GM21723 (cell line): ENCODE data around the gene TRHDE.
"Not testable (repeated sequence)": the region's sequence is repeated elsewhere in the genome, so short reads cannot be mapped to it uniquely, and the experiment has no call there.

Source experiments
- ATAC-seq: cut with Tn5 transposase; IDR thresholded peaks from one replicate; pipeline ENCODE4 v1.9.1; 2021; ENCODE audit warnings: mild to moderate bottlenecking, moderate library complexity; ENCODE audit not compliant: unreplicated experiment

The TRHDE gene

DNA sequence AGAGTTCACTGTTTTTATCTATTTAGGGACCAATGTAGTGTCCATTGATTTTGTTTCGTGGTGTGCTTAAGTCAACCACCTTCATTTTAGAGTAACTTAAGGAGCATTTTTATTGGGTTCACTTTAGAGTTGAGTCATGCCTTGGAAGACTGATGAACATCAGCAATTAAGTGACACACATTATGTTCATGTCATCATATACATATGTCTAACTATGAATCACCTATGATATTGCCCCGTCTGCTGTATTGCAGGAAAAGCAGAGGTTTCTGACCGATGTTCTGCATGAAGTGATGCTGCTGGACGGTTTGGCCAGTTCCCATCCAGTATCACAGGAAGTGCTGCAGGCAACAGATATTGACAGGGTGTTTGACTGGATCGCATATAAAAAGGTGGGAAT lies 227.1 kb downstream of the TRHDE start:
- no peak for ATAC-seq

DNA sequence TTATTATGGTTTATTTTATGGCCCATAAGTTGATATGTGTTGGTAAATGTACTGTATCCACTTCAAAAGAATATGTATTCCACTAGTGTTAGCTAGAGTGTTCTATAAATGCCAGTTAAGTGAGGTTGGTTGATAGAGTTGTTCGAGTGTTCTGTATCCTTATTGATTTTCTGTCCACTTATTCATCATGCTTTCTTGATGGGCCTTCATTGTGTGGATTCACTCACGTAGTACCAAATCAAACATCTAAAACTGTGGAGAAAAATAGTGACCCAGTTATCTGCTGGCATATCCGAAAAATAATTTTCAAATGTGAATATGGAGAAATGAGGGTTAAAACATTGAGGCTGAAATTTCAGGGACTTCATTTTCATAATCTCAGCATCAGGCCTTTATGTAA lies 230.4 kb downstream of the TRHDE start:
- ATAC-seq: no peak

DNA sequence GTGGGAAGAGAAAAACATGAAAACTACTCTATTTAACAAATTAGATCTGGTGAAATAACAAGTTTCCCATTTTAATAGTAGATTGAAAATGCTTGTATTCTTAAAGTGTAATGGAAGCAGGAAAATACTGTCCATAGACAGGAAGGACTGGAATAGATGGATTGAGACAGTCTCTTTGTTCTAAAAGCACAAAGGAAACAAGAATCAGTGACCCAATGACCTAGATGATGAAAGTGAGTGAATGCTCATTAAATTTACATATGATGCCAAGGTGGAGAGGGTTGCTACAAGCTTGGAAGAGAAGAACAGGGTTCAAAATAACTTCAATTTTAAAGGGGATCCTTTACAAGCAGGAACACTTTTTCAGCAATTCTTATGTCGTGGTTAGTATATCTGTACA lies 233.1 kb downstream of the TRHDE start:
- ATAC-seq: no peak

DNA sequence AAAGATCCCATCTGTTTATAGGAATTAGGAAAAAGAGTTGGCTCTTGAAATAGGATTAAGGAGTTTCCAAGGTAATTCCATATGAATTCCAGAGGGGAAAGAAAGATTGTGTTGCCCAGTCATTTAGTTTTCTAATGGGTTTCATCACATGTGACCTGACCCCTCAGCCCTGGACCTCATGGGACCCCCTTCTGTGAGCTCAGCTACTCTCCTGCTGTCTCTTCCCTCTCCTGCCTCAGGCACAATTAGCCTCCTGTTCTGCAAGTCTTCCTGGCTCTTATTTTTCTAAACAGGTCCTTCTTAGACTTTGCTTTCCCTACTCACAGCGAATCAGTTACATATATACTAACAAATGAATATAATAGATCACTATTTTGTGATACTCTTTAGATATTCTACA lies 237.7 kb downstream of the TRHDE start:
- ATAC-seq: no peak

DNA sequence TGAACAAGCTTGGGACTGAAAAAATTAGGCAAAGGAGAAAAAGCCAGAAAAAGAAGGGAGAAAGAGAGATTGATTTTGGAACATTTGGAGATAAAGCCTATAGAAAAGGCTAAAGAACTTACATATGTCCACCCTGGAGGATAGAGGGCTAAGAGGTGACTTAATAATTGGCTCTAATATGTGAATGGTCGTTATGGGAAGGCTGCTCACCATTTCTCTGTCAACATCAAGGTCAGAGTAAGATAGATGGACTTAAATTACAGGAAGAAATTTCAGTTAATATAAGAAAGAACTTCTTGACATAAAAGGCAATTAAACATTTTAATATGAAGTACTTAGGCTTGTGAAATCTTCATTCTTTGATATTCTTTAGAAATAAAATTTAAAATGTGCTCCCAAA lies 238.6 kb downstream of the TRHDE start:
- no peak for ATAC-seq

DNA sequence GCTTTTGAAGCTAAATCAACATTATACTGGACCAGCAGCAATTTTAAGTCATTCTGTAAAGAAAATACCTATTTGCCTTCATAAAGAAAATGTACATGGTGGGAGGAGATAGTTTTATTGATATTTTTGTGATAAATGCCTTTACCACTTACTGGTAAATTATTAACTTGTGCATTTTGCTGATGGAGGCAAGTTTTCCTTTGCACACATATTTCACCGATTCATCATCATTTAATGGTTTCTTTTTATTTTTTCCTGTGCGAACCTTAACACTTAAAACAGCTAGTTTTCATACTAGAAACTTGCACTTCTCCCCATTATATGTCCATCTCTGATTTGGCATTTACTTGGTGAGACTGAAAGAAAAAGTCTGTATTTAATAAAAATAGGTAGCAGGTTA lies 239.3 kb downstream of the TRHDE start:
- no peak for ATAC-seq

DNA sequence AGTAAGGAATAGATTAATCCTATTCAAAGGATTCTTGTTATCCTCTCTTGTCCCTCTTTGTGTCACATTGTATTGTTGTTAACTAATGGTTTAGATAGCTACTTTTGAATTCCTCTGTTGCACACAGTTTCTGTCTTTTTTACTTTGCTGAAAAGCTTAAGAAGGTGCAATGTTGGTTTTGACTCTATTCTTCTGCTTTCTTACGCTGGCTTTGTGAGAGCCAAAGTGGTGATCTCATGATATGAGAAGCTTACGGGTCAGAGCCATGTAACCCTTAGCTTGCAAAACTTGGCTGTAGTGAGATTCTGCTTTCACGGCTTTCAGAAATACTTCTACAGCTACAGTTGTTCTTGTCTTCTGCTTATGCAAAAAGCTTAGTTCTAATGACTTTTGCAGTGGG lies 239.7 kb downstream of the TRHDE start:
- ATAC-seq: no peak

DNA sequence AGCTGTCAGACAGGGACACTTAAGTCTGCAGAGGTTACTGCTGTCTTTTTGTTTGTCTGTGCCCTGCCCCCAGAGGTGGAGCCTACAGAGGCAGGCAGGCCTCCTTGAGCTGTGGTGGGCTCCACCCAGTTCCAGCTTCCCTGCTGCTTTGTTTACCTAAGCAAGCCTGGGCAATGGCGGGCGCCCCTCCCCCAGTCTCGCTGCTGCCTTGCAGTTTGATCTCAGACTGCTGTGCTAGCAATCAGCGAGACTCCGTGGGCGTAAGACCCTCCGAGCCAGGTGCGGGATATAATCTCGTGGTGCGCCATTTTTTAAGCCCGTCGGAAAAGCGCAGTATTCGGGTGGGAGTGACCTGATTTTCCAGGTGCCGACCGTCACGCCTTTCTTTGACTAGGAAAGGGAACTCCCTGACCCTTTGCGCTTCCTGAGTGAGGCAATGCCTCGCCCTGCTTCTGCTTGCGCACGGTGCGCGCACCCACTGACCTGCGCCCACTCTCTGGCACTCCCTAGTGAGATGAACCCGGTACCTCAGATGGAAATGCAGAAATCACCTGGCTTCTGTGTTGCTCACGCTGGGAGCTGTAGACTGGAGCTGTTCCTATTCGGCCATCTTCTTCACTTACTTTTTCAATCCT lies 248.0 kb downstream of the TRHDE start:
- ATAC-seq: not testable (repeated sequence)

DNA sequence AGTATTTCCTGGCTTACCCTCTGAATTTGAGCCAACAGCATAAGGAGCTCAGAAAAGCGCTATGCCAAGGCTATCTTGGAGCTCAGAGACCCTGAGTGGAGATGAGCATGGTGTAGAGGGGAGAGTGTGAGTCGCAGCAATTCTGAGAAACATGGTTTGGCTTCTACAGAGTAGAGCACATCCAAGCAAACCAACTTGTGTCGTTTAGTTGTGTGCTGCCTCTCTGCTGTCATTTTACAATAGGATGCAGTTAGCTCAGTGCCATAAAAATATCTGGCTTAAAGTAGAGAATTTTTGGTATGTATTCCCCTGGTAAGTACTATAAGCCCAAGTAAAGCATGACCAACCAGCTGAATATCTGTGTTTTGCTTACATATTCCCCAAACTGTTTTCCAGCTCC lies 249.2 kb downstream of the TRHDE start:
- no peak for ATAC-seq

DNA sequence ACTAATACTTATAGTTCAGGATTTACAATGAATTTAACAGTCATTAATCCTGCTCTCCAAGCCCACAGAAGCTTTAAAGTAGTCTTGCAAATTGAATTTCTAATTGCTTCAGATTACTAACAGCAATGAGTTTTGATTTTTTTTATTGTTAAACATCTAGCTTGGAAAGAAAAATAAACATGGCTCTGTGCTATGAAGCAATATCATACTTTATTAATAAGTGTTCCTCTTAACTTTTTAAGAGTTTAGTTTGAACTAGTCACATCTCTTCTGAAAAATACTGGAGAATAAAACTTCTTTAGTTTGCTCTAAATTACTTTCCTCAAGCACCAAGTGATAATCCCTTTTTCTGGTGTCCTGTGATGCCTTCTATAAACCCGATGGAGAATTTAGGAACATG lies 250.2 kb downstream of the TRHDE start:
- no peak for ATAC-seq

DNA sequence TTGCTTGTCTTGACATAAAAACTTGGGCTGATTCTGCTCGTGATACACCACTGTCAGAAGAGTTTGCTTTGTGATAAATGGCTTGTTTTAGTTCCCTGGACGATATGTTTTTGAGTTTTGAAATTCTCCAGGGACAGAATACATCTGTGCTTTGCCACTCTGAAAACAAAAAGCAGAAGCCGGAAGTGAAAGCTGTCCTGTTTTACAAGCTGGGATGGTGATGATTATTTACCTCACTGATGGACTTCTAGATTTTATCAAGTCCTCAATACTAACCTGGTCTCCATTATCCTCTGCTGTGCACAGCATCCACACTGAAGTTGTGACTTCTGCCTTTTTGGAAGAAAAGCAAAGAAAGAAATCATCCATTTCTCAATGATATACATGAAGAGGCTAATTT lies 251.6 kb downstream of the TRHDE start:
- ATAC-seq: no peak

DNA sequence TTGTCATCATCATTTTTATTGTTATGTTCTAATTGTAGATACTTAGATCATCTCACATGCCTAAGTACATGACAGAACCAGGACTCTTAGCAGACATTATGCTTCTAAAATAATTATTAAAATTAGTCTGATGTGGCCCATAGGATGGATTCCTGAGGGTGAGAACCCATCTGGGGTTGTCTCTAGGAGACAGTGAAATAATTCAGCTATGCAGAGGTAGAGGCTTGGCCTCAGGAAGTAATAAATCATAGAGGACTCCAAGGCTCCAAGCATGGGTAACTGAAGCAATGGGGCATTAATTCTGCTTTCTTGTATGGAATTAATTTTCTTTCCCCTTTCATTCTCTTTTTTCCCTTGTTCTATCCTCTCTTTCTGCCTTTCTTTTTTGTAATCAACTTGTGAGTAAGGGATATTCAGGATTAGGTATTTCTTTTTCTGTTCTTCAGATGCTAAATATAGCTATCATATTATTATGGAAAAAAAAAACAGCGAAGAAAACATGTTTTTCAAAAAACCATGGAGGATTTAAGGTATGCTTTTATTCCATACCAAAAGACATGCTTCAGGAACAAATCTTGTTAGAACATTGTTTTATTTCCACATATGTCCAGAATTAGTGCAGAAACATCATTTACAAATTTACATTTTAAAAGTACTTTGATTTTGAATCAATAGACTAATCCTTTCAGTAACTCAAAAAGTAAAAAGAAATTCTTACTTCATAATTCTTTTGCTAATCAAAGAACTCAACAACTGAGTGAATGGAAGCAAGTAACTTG lies 263.2 kb downstream of the TRHDE start:
- ATAC-seq: no peak

DNA sequence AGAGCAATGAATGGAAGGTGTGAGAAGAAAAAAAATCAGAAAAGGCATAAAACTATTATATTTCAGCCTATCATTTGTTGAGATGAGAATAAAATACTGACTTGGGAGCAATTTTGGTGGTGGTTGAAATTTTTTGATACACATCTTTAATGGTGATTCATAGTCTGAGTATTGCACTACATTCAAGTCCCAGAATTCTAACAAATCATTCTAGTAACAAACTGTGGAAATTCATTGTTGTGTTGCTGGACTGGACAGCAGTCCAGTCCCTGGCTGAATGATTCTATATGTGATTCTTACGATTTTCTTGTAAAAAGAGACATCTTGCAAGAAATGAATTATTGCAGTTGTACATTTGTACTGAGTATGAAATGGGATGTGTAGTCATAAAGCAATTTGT lies 268.6 kb downstream of the TRHDE start:
- no peak for ATAC-seq

DNA sequence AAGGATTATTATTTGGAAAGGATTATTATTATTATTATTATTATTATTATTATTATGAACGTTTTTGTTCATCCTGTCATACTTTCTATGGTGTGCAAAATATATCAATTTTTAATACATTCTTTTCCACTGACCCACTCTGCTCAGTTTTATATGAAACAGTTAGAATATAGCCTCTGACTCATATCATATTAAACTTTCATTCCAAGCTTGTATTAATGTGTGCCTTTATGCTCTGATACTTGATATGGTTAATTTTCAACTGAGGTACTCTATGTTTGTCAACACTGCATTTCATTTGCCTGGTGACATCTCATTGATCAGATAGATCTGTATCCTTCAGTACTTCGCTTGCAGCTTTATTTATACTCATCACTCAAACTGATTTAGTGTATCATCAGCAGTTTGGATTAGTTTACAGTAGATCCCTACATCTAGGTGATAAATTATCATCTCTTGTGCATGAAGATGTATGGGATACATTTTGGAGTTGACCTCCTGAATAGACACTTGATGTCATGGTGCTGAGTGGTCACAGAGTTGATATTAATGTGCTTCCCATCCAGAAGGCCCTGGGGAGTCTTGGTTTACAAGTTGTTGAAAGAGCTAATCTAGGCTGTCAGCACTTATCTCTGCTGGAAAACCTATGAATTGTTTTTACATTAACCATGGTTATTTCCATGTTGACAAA lies 271.8 kb downstream of the TRHDE start:
- ATAC-seq: no peak

DNA sequence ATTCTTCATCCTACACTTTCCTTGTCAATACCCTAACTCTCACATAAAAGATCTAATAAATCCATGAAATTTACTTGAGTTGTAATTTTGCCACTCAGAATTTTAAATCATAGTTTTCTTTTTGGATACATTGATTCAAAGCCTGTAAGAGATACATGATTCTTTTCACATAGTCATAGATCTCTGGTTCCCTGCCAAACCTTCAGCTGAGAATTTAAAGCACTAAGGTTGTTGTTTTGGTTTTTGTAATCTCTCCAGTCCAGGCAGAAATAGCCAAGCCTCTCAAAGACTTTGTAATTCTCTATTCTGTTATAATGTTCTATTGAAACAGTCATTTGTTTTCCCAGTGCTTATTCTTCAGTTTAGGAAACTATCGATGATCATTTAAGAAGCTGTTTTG lies 273.9 kb downstream of the TRHDE start:
- ATAC-seq: no peak

DNA sequence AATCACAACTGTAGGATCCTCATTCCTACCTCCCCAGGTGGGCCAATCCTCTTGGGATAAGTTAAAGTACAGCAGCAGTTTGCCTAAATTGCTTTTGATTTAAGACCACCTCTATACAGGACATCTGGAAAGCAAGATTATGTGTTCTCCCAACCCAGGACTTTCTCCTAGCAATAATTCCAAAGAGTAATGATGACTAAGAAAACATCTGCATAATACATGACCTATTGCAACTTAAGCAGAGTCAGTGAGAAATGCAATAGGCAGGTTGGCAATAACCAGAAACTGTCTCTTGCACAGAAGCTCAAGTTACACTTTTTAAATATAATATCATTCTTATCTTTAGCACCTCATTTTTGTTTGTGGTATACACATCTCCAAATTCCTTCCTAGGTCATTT lies 275.4 kb downstream of the TRHDE start:
- ATAC-seq: no peak

DNA sequence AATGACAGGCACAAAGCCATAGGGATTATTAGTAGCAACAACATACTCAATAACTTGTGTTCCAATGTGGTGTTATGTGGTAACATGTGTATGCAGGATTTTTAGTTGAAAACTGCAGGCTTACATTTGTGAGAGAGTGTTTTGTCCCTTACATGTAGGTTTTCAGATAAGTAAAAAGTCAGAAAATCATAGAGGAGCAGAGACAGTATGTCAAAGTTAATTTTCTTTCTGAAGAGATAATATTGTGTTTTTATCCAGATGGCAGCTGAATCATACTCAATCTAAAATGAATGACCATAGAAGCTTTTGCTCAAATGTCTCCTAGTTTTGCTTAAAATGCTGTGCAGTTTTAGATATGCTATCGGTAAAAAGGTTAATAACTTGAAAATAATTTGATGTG lies 277.0 kb downstream of the TRHDE start:
- no peak for ATAC-seq

DNA sequence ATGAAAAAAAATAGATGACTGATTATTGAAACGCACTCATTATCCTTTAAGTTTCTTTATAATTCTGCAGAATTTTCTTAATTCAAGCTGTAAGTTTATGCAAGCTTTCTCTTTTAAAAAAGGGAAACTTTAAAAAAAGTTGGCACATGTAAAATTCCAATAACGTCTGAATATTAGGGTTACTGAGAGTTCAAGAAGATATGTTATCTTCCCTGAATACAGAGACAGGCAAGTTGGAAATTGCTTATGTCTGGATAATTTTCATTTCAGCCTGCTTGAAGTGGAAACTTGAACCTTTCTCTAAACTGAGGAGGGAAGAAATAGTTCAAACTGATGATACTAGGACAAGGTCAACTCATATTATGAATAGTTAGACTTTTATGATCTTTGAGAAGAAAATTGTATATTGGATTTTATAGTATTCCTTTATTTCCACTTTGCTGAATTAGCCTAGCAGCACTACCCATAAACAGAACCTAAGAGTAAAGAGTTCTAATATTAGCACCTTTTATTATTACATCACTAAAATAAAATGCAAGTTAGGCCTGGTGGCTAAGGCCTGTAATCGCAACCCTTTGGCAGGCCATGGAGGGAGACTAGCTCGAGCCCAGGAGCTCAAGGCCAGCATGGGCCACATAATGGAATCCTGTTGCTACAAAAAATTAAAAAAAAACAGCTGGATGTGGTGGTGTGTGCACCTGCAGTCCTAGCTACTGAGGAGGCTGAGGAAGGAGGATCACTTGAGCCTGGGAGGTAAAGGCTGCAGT lies 288.0 kb downstream of the TRHDE start:
- ATAC-seq: no peak

DNA sequence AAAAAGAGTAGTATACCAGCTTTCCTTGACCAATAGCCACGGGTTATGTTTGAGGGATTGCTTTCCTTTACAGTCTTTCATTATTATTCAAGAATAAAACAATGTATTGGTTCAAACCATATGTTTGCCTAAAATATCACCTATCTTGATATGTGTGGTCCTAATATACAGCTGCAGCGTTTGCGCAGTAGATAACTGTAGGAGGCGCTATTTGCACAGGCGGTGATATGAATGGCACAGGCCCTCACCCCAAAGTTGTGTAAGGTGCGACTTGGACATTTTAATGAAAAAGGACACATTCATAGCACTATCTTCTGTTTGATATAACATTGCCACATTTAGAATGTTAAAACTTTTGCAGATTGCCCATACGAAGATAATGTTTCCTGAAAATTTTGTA lies 298.4 kb downstream of the TRHDE start:
- ATAC-seq: no peak

DNA sequence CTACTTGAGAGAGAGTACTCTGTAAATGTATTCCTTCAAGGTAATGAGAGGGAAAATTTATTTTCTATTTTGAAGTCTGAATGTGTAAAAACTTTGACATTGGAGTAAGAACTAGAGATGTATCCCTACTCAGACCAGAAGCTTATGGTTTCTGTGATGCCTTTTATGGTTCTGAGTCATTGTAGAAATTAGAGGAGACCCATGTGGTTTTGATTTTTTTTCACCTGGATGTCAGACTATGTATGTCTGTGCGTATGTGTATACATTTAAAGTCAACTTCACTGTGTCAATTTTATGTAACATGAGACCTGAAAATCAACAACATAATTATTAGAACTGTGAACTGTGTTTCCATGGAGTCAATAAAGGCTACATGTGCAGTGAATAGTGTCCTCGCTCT lies 302.0 kb downstream of the TRHDE start:
- no peak for ATAC-seq

DNA sequence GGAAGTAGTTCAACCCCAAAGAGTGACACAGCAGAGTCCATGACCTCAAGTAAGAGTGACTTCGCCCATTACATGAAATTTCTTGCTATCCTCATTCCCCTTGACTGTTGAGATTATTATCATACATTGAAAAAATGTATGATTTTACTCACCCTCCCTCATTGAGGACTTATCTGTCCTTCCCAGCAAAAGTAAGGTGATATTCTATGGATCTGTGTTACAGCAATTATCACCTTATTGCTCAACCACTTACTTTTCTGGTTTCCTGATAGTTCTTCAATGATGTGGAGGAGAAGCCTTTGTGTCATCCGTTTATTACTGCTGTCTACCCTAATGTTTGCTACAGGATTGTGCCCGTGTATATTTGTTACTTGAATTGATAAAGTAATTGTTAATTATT lies 306.2 kb downstream of the TRHDE start:
- ATAC-seq: no peak

DNA sequence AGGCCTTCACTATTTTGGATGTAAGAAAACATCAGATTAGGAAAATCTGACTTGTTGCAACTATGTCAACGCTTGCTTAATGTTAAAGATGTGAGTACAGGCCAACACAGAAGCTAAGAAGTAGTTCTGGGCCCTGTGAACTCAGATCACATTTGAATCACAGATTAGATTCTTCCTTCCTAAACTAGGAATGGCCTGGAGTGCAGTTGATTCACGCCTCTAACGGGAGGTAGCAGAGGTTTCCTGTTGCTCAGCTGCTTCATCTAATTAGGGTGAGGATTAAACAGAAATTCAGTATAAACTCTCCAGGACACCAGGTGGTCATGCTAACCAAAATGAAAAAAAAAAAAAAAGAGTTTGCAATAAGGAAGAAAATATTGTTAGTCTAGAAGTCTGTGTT lies 314.3 kb downstream of the TRHDE start:
- ATAC-seq: no peak
